B cell (primary cell): Measurements from ENCODE around the gene ORAI1. TPM values are rescaled to one million over a fixed set of nuclear protein-coding genes. Genes with fewer than 3 reads are reported as not detected.

Source experiments
- polyA plus RNA-seq: library from polyadenylated mRNA; depleted of rRNA; stranded (reverse); fragments of >200 nt; gene quantifications from 2 replicates; pipeline ENCODE4 v1.2.3, GENCODE V29; 2012
- small RNA-seq: library from RNA; depleted of rRNA; stranded (forward); fragments of <200 nt; gene quantifications from one replicate; pipeline ENCODE3, GENCODE V24; 2012; ENCODE audit warnings: low replicate concordance, low read depth; ENCODE audit not compliant: insufficient read length
- total RNA-seq, 2 donors: library from RNA; stranded (reverse); fragments of 120-200 nt in 1 of 2; gene quantifications; 1 replicate in 1 of 2; 2 replicates in 1 of 2; pipeline versions ENCODE4 v1.2.3 to v1.2.4, GENCODE V29; 2013 to 2022

The ORAI1 gene
- total and polyA plus RNA-seq, 2 donors (not counting 1 experiment from before 2014, with no cell fraction given), result 43.2 to 66.0 TPM

Small RNA genes lying within 50 kb of the gene (small RNA-seq; reads per million reads assigned to genes)
- not detected for gene RNU6-1004P

Other genes with a start within 250 kb of the ORAI1 start
- gene RNF34, start 226.4 kb upstream of the ORAI1 start, total RNA-seq, result 79.6 and 86.7 TPM in 2 replicates
- gene RNF34, start 226.4 kb upstream of the ORAI1 start, polyA plus RNA-seq, result 19.4 and 24.9 TPM in 2 replicates
- gene KDM2B, start 45.5 kb upstream of the ORAI1 start, total RNA-seq, result 126 and 129 TPM in 2 replicates
- gene KDM2B, start 45.5 kb upstream of the ORAI1 start, polyA plus RNA-seq, result 108 and 109 TPM in 2 replicates
- 1.3 and 2.0 TPM in 2 replicates for gene MORN3, start 43.1 kb downstream of the ORAI1 start, total RNA-seq
- 0.22 and 0.45 TPM in 2 replicates for gene MORN3, start 43.1 kb downstream of the ORAI1 start, polyA plus RNA-seq
- gene TMEM120B, start 86.2 kb downstream of the ORAI1 start, total RNA-seq, result 9.2 and 11.5 TPM in 2 replicates
- gene TMEM120B, start 86.2 kb downstream of the ORAI1 start, polyA plus RNA-seq, result 4.4 and 9.7 TPM in 2 replicates
- 87.1 and 90.3 TPM in 2 replicates for gene RHOF, start 167.2 kb downstream of the ORAI1 start, total RNA-seq
- gene RHOF, start 167.2 kb downstream of the ORAI1 start, polyA plus RNA-seq, result 129 and 150 TPM in 2 replicates
- gene SETD1B, start 177.5 kb downstream of the ORAI1 start, total RNA-seq, result 60.6 and 61.4 TPM in 2 replicates
- gene SETD1B, start 177.5 kb downstream of the ORAI1 start, polyA plus RNA-seq, result 7.3 and 7.9 TPM in 2 replicates
- not detected in 2 replicates for gene HPD, start 232.3 kb downstream of the ORAI1 start, total RNA-seq
- not detected in 2 replicates for gene HPD, start 232.3 kb downstream of the ORAI1 start, polyA plus RNA-seq